Natural killer cell (primary cell): ENCODE data around the gene CD53. TPM values are rescaled to one million over a fixed set of nuclear protein-coding genes. Genes with fewer than 3 reads are reported as not detected.
"Not testable (repeated sequence)": the region's sequence is repeated elsewhere in the genome, so short reads cannot be mapped to it uniquely, and the experiment has no call there.

Experiments used
- ATAC-seq, 3 donors: fragments of 150-1000 bp in 2 of 3; fragments of 200-7000 bp in 1 of 3; cut with Tn5 transposase; 1 replicate in 1 of 3; 2 replicates in 2 of 3; pipeline ENCODE4 v1.10.0; 2021; ENCODE audit warnings: mild to moderate bottlenecking in 2 of 3, moderate library complexity in 2 of 3
- DNase-seq, 2 donors: peaks; one replicate each; pipeline versions ENCODE4 v3.0.0 to v3.0.0-alpha.2; 2013 to 2021; ENCODE audit warnings: mixed read lengths in 1 of 2
- H3K27ac ChIP-seq: one replicate; pipeline ENCODE4 v1.5.1; 2013; ENCODE audit warnings: mild to moderate bottlenecking, low read length
- H3K27me3 ChIP-seq: one replicate; pipeline ENCODE4 v1.6.1; 2013; ENCODE audit warnings: low read length; ENCODE audit not compliant: control insufficient read depth, insufficient read depth
- H3K36me3 ChIP-seq: one replicate; pipeline ENCODE4 v1.6.1; 2013; ENCODE audit warnings: low read length; ENCODE audit not compliant: control insufficient read depth, insufficient read depth
- H3K4me1 ChIP-seq: one replicate; pipeline ENCODE4 v1.6.1; 2013; ENCODE audit warnings: low read length; ENCODE audit not compliant: control insufficient read depth, insufficient read depth
- H3K4me3 ChIP-seq: one replicate; pipeline ENCODE4 v1.5.1; 2013; ENCODE audit warnings: low read length
- H3K9me3 ChIP-seq: one replicate; pipeline ENCODE4 v1.6.1; 2013; ENCODE audit warnings: low read length; ENCODE audit not compliant: control insufficient read depth, insufficient read depth
- H3K27ac Mint-ChIP-seq, 2 donors: one replicate each; pipeline ENCODE4 v1.8.0; 2022; ENCODE audit warnings: mild to moderate bottlenecking in 2 of 2, mixed read lengths in 2 of 2, moderate library complexity in 1 of 2
- H3K27me3 Mint-ChIP-seq, 2 donors: one replicate each; pipeline ENCODE4 v1.8.0; 2022; ENCODE audit warnings: low read depth in 2 of 2, mixed read lengths in 2 of 2
- H3K36me3 Mint-ChIP-seq: one replicate; pipeline ENCODE4 v1.8.0; 2022; ENCODE audit warnings: mixed read lengths
- H3K4me1 Mint-ChIP-seq, 2 donors: one replicate each; pipeline ENCODE4 v1.8.0; 2022; ENCODE audit warnings: mixed read lengths in 2 of 2
- H3K4me3 Mint-ChIP-seq: one replicate; pipeline ENCODE4 v1.8.0; 2022; ENCODE audit warnings: mild to moderate bottlenecking, moderate library complexity, mixed read lengths
- H3K9me3 Mint-ChIP-seq, 2 donors: one replicate each; pipeline ENCODE4 v1.8.0; 2022; ENCODE audit warnings: mixed read lengths in 2 of 2
- WGBS: methylation state at CpG from one replicate; pipeline ENCODE4 v1.1.7; 2013; ENCODE audit warnings: missing lambda C conversion rate; ENCODE audit not compliant: insufficient coverage; 5-methylcytosine and 5-hydroxymethylcytosine counted together
- intact Hi-C: fragments of 100-400 bp; cut with micrococcal nuclease; formaldehyde crosslinking; loops from one replicate; pipeline ENCODE4 v1.14.2; 2022
- total RNA-seq, 4 donors: library from RNA; stranded (reverse); fragments of 120-200 nt in 1 of 4; gene quantifications; one replicate each; pipeline versions ENCODE4 v1.2.3 to v1.2.4, GENCODE V29; 2013 to 2022
- TF ChIP-seq, protein P1 (sequence below): fragments of 200-600 bp; IDR thresholded peaks from one replicate; pipeline ENCODE4 v1.8.0; 2022; ENCODE audit warnings: antibody characterized with exemption

The CD53 gene
- total RNA-seq, 3 donors from 2014 or later (not counting 1 experiment from before 2014, with no cell fraction given), result 522 to 584 (median 541) TPM

DNA sequence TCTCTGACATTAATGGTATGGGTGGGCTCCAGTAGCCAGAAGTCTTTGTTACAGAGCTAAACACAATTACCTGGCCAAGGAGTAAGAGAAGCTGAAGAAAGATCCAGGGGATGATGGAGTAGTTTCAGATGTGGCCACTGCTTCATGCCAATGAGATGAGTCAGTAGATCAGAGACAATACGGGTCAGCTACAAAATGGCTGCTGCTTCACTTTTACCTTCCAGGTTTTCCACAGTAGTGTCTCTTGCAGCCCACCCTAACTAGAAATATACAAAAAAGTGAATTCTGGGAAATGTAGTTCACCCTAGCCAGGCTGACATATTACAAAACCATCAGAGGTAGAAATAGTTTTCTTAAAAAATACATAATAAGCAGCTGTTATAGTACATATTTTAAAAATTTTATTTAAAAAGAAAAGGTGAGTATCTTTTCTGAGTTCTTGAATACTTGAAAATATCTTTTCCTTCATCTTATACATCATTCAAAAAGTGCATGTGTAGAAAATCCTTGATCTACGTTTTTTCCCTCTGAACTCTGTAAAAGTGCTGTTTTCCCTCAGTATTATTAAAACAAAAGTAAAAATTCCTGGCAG, 54.6 kb downstream of the CD53 start:
- no peaks in the 10 kb centered on the region for H3K36me3 ChIP-seq
- Mint-ChIP-seq H3K27me3 (peaks cover 0 to 3% of the 10 kb centered on the region in 2 donors), H3K4me1 (no peaks in the 10 kb centered on the region), H3K36me3 (peaks cover 8% of the 10 kb centered on the region), H3K27ac (no peak overlapping the region), H3K4me3 (no peak overlapping the region), H3K9me3 (peaks cover 0 to 3% of the 10 kb centered on the region in 2 donors)
- 83% methylated on average over 2 of the region's 2 CpGs for WGBS
- H3K4me1 ChIP-seq, result no peaks in the 10 kb centered on the region
- intact Hi-C loops, result no loop called here
- H3K4me3 ChIP-seq, result no peak overlapping the region
- no peak overlapping the region for H3K27ac ChIP-seq
- TF ChIP-seq, protein P1, sequence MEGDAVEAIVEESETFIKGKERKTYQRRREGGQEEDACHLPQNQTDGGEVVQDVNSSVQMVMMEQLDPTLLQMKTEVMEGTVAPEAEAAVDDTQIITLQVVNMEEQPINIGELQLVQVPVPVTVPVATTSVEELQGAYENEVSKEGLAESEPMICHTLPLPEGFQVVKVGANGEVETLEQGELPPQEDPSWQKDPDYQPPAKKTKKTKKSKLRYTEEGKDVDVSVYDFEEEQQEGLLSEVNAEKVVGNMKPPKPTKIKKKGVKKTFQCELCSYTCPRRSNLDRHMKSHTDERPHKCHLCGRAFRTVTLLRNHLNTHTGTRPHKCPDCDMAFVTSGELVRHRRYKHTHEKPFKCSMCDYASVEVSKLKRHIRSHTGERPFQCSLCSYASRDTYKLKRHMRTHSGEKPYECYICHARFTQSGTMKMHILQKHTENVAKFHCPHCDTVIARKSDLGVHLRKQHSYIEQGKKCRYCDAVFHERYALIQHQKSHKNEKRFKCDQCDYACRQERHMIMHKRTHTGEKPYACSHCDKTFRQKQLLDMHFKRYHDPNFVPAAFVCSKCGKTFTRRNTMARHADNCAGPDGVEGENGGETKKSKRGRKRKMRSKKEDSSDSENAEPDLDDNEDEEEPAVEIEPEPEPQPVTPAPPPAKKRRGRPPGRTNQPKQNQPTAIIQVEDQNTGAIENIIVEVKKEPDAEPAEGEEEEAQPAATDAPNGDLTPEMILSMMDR, result no peak
- no peaks in the 10 kb centered on the region for H3K27me3 ChIP-seq
- no peak for ATAC-seq
- DNase-seq, result no peak
- no peaks in the 10 kb centered on the region for H3K9me3 ChIP-seq

DNA sequence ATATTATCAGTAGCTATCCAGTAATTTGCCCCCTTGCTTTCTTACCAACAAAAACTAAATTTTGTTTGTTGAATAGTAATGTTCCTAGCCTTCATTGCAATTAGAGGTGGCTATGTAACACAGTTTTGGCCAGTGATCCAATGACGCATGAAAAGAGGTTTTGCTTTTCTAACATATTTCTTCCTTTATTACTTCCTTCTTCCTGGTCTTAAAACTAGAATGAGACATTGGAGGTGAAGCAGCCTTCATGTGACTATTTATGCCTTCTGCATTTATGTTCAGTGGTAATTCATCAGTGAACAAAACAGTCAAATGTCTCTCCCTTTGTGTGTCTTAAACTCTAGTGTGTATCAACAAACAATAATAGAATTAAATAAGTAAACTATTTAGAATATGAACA, 55.2 kb downstream of the CD53 start:
- ATAC-seq (no peak), DNase-seq (no peak)
- Mint-ChIP-seq H3K4me1 (no peaks in the 10 kb centered on the region), H3K27ac (no peak overlapping the region), H3K4me3 (no peak overlapping the region), H3K9me3 (peaks cover 0 to 4% of the 10 kb centered on the region in 2 donors), H3K36me3 (peaks cover 8% of the 10 kb centered on the region), H3K27me3 (no peaks in the 10 kb centered on the region)
- Histone ChIP-seq H3K27me3 (no peaks in the 10 kb centered on the region), H3K4me1 (no peaks in the 10 kb centered on the region), H3K9me3 (no peaks in the 10 kb centered on the region), H3K36me3 (no peaks in the 10 kb centered on the region), H3K27ac (no peak overlapping the region), H3K4me3 (no peak overlapping the region)
- no CpG with 5 or more reads among the region's 1 CpG for WGBS
- TF ChIP-seq, protein P1, result no peak
- intact Hi-C loops, result no loop called here

DNA sequence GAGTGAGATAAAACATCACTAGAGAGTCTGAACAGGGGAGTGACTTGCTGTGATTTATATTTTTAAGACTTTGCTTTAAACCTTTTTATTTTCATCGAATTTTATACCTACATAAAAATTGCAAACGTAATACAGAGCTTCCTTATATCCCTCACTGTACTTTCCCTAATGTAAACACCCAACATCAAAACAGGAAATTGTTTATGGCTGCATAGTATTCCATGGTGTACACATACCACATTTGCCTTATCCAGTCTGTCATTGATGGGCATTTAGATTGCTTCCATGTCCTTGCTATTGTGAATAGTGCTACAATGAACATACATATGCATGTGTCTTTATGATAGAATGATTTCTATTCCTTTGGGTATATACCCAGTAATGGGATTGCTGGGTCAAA, 56.0 kb downstream of the CD53 start:
- ATAC-seq (no peak), DNase-seq (no peak)
- Mint-ChIP-seq H3K36me3 (peaks cover 8% of the 10 kb centered on the region), H3K4me1 (no peaks in the 10 kb centered on the region), H3K4me3 (no peak overlapping the region), H3K27ac (no peak overlapping the region), H3K27me3 (no peaks in the 10 kb centered on the region), H3K9me3 (peaks cover 0 to 4% of the 10 kb centered on the region in 2 donors)
- no peaks in the 10 kb centered on the region for H3K36me3 ChIP-seq
- no peak overlapping the region for H3K27ac ChIP-seq
- intact Hi-C loops, result no loop called here
- H3K4me1 ChIP-seq, result no peaks in the 10 kb centered on the region
- TF ChIP-seq, protein P1, result no peak
- WGBS, result 95% methylated on average over 2 of the region's 2 CpGs
- H3K4me3 ChIP-seq, result no peak overlapping the region
- H3K9me3 ChIP-seq, result no peaks in the 10 kb centered on the region
- no peaks in the 10 kb centered on the region for H3K27me3 ChIP-seq

DNA sequence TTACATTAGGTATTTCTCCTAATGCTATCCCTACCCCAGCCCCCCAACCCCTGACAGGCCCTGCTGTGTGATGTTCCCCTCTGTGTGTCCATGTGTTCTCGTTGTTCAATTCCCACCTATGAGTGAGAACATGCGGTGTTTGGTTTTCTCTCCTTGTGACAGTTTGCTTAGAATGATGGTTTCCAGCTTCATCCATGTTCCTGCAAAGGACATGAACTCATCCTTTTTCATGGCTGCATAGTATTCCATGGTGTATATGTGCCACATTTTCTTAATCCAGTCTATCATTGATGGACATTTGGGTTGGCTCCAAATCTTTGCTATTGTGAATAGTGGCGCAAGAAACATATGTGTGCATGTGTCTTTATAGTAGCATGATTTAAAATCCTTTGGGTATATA, 58.1 kb downstream of the CD53 start:
- ATAC-seq, H3K9me3 ChIP-seq, H3K27ac ChIP-seq, H3K36me3 ChIP-seq, H3K27me3 ChIP-seq, H3K4me3 ChIP-seq, H3K4me1 Mint-ChIP-seq, intact Hi-C loops, H3K27me3 Mint-ChIP-seq, H3K4me3 Mint-ChIP-seq, DNase-seq, H3K27ac Mint-ChIP-seq, H3K4me1 ChIP-seq: not testable (repeated sequence)
- Mint-ChIP-seq H3K36me3 (peaks cover 23% of the 10 kb centered on the region), H3K9me3 (peaks cover 2 to 18% of the 10 kb centered on the region in 2 donors)
- 100% methylated on average over 1 of the region's 3 CpGs for WGBS
